ENCODE data around the gene MRAS. TPM values are rescaled to one million over a fixed set of nuclear protein-coding genes. Genes with fewer than 3 reads are reported as not detected.

Gene MRAS
- polyA plus RNA-seq, 1 donor, result 6.3 TPM

Other genes with a start within 250 kb of the MRAS start
- 4.4 TPM for gene DZIP1L, start 233.0 kb upstream of the MRAS start, polyA plus RNA-seq
- gene A4GNT, start 216.2 kb upstream of the MRAS start, polyA plus RNA-seq, result 0.07 TPM
- gene DBR1, start 173.7 kb upstream of the MRAS start, polyA plus RNA-seq, result 13.7 TPM
- 30.6 TPM for gene ARMC8, start 161.3 kb upstream of the MRAS start, polyA plus RNA-seq
- gene NME9, start 18.7 kb upstream of the MRAS start, polyA plus RNA-seq, result 1.4 TPM
- gene ESYT3, start 86.0 kb downstream of the MRAS start, polyA plus RNA-seq, result 1.8 TPM
- gene CEP70, start 245.7 kb downstream of the MRAS start, polyA plus RNA-seq, result 17.8 TPM

Measured in large intestine (tissue), 1 donor.